Transverse colon (tissue), 4 donors: ENCODE data around the gene OR2T10. TPM values are rescaled to one million over a fixed set of nuclear protein-coding genes. Genes with fewer than 3 reads are reported as not detected.
"Not testable (repeated sequence)": the region's sequence is repeated elsewhere in the genome, so short reads cannot be mapped to it uniquely, and the experiment has no call there.

ENCODE experiments used
- DNase-seq: peaks from one replicate; pipeline ENCODE4 v3.0.0-alpha.2; 2019
- H3K27ac ChIP-seq, 4 donors: fragments of 200-600 bp; sonication (generic); 2 replicates each; pipeline ENCODE4 v1.5.1; 2016 to 2018; ENCODE audit warnings: inconsistent platforms in 4 of 4
- H3K27me3 ChIP-seq: fragments of 200-600 bp; sonication (generic); 2 replicates; pipeline ENCODE4 v1.5.1; 2017; ENCODE audit warnings: inconsistent platforms
- H3K36me3 ChIP-seq, 4 donors: fragments of 200-600 bp; sonication (generic); 2 replicates each; pipeline ENCODE4 v1.5.1; 2017 to 2019; ENCODE audit warnings: inconsistent platforms in 4 of 4
- H3K4me1 ChIP-seq, 4 donors: fragments of 200-600 bp; sonication (generic); 2 replicates each; pipeline ENCODE4 v1.5.1; 2017 to 2020; ENCODE audit warnings: inconsistent platforms in 4 of 4
- H3K4me3 ChIP-seq, 4 donors: fragments of 200-600 bp; sonication (generic); 1 replicate in 1 of 4; 2 replicates in 3 of 4; pipeline versions ENCODE4 v1.5.1 to v1.6.1; 2017 to 2019; ENCODE audit warnings: inconsistent platforms in 4 of 4
- H3K9me3 ChIP-seq, 2 donors: fragments of 200-600 bp; sonication (generic); 2 replicates each; pipeline ENCODE4 v1.5.1; 2017 to 2019; ENCODE audit warnings: inconsistent platforms in 2 of 2
- CTCF ChIP-seq, 5 experiments: fragments of 200-600 bp in 3 of 5; fragments of 450-650 bp in 2 of 5; sonication (generic) in 3 of 5; IDR thresholded peaks; 1 replicate in 2 of 5; 2 replicates in 3 of 5; pipeline ENCODE4 v1.5.1; 2016 to 2017; ENCODE audit warnings: antibody characterized with exemption in 5 of 5, inconsistent platforms in 3 of 5, mild to moderate bottlenecking in 2 of 5, moderate library complexity in 1 of 5
- EP300 ChIP-seq: sonication (generic); formaldehyde crosslinking; IDR thresholded peaks from one replicate; pipeline ENCODE4 v1.6.1; 2017; ENCODE audit warnings: antibody characterized with exemption, low read depth
- POLR2A ChIP-seq: fragments of 450-650 bp; IDR thresholded peaks from one replicate; pipeline ENCODE4 v1.6.1; 2016; ENCODE audit warnings: antibody characterized with exemption, mild to moderate bottlenecking, moderate library complexity
- POLR2AphosphoS5 ChIP-seq, 3 donors: sonication (generic); formaldehyde crosslinking; IDR thresholded peaks; one replicate each; pipeline ENCODE4 v1.6.1; 2016; ENCODE audit warnings: antibody characterized with exemption in 3 of 3
- WGBS, 2 donors: methylation state at CpG; one replicate each; pipeline ENCODE4 v1.1.5; 2018; ENCODE audit warnings: low coverage in 1 of 2; 5-methylcytosine and 5-hydroxymethylcytosine counted together
- in situ Hi-C, 4 donors: fragments of 200-750 bp; cut with MboI; loops; one replicate each; pipeline versions ENCODE4 v1.15.0 to v1.15.1; 2017; ENCODE audit warnings: low sequenced_read_pairs in 3 of 4, low pct_ligation_motif_present in 1 of 4, low pct_unique_long_range_greater_than_20kb in 1 of 4
- intact Hi-C: fragments of 100-400 bp; cut with DNase I; formaldehyde crosslinking; loops from one replicate; pipeline ENCODE4 v1.15.1; 2023; ENCODE audit warnings: low total_unique reads
- total RNA-seq, 4 donors: library from RNA; depleted of rRNA; stranded (reverse); fragments of >200 nt; gene quantifications; one replicate each; pipeline ENCODE4 v1.1.0, GENCODE V29; 2016

OR2T10 gene
- total RNA-seq, 4 donors from 2014 or later: not detected

- 80 to 94% methylated on average over 10 to 17 of the region's 17 CpGs for WGBS, 2 donors
- no peak overlapping the region for H3K27ac ChIP-seq
These were observed 7.4 kb downstream of the OR2T10 start for GRCh38 chr1:248590055-248590454.

DNA sequence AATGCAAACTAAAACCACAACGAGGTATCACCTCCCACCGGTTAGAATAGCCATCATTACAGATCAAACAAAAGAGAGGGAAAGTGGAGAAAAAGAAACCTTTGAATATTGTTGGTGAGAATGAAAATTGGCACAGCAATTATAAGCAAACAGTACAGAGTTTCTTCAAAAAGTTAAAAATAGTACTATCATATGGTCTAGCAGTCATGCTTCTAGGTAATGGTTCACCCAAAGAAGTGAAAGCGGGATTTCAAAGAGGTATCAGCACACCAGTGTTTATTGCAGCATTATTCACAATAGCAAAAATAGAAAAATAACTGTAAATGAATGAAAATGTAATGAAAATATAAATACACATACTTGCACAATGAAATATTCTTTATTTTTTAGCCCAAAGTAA is 8.2 kb downstream of the OR2T10 start:
- H3K9me3 ChIP-seq: no peaks in the 10 kb centered on the region
- WGBS, 2 donors: 80 to 82% methylated on average over 3 of the region's 3 CpGs
- intact Hi-C loops: no loop called here
- DNase-seq: no peak
- no peaks in the 10 kb centered on the region for H3K4me1 ChIP-seq
- H3K4me3 ChIP-seq: no peak overlapping the region
- no peak for TF ChIP-seq POLR2AphosphoS5 (IDR thresholded peaks at IDR 0.05)
- no peak for TF ChIP-seq POLR2A
- no peak for TF ChIP-seq EP300
- no peak for TF ChIP-seq CTCF (IDR thresholded peaks at IDR 0.05)
- no peak overlapping the region for H3K27ac ChIP-seq
- H3K27me3 ChIP-seq: no peaks in the 10 kb centered on the region
- in situ Hi-C loops: no loop called here
- H3K36me3 ChIP-seq: no peaks in the 10 kb centered on the region

More at GRCh38 chr1:248590055-248590454, 7.4 kb downstream of the OR2T10 start:
- no peak for DNase-seq
- intact Hi-C loops (no loop called here), in situ Hi-C loops (no loop called here)
- no peaks in the 10 kb centered on the region for H3K9me3 ChIP-seq
- no peak for TF ChIP-seq CTCF (IDR thresholded peaks at IDR 0.05)
- no peak for TF ChIP-seq POLR2AphosphoS5 (IDR thresholded peaks at IDR 0.05)
- no peak for TF ChIP-seq POLR2A
- TF ChIP-seq EP300: no peak
- H3K27me3 ChIP-seq: no peaks in the 10 kb centered on the region
- no peaks in the 10 kb centered on the region for H3K4me1 ChIP-seq
- H3K36me3 ChIP-seq: no peaks in the 10 kb centered on the region
- H3K4me3 ChIP-seq: no peak overlapping the region

- WGBS, 2 donors: 87 to 93% methylated on average over 3 of the region's 3 CpGs
- no peak overlapping the region for H3K27ac ChIP-seq
- intact Hi-C loops: no loop called here
These were observed 12.2 kb downstream of the OR2T10 start for GRCh38 chr1:248585266-248585665.

DNA sequence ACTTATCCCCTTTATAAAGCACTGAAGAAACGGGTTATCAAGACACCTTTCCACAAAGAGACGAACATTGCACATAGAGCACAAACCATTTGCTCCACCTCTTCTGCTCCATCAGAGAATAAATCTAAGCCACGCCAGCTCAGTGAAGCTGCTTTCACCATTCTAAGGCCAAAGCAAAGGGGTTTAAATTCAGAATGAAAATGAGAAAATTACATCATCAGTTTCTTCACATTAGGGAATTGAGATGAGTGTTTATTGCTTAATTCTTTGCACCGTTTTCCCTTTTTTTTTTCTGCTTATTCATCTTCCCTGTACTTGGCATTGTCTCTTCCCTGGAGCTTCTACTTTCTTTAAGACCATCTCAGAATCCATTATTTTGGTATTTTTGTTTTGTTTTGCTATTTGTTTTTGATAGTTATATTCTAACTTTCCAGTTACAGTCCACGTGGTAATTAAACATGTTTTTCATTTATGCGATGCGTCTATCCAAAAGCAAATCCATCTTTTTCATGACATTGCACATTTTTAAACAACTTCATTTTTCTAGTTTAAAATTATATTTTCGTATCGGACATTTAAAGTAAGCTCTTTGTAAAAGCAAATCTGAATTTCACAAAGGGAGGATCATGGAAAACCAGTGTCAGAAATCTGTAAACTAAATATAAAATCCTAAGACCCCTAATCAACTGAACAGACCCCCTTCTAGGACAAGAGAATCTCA is 21.1 kb downstream of the OR2T10 start:
- intact Hi-C loops (no loop called here), in situ Hi-C loops (no loop called here)
- Histone ChIP-seq H3K4me1 (no peaks in the 10 kb centered on the region), H3K27me3 (no peaks in the 10 kb centered on the region), H3K9me3 (no peaks in the 10 kb centered on the region), H3K36me3 (no peaks in the 10 kb centered on the region), H3K4me3 (no peak overlapping the region), H3K27ac (no peak overlapping the region)
- no peak for DNase-seq
- WGBS, 2 donors: 76 to 77% methylated on average over 9 of the region's 9 CpGs
- TF ChIP-seq CTCF (IDR thresholded peaks at IDR 0.05) (no peak), EP300 (no peak), POLR2AphosphoS5 (IDR thresholded peaks at IDR 0.05) (no peak), POLR2A (no peak)

More at GRCh38 chr1:248585266-248585665, 12.2 kb downstream of the OR2T10 start:
- no peaks in the 10 kb centered on the region for H3K4me1 ChIP-seq
- DNase-seq: no peak
- no peaks in the 10 kb centered on the region for H3K36me3 ChIP-seq
- no peak overlapping the region for H3K4me3 ChIP-seq
- no peaks in the 10 kb centered on the region for H3K9me3 ChIP-seq
- no peak for TF ChIP-seq EP300
- no peak for TF ChIP-seq POLR2A
- TF ChIP-seq POLR2AphosphoS5 (IDR thresholded peaks at IDR 0.05): no peak
- no peak for TF ChIP-seq CTCF (IDR thresholded peaks at IDR 0.05)
- H3K27me3 ChIP-seq: no peaks in the 10 kb centered on the region
- in situ Hi-C loops: no loop called here

GRCh38 chr1:248574657-248575056 is 22.8 kb downstream of the OR2T10 start, which contains the start of gene OR2T34:
TSS of gene OR2T34 (minus strand) at chr1:248574757. CDS start at chr1:248574757, 0 bp downstream.
- in situ Hi-C loops, H3K4me3 ChIP-seq, H3K9me3 ChIP-seq, intact Hi-C loops, H3K4me1 ChIP-seq, H3K36me3 ChIP-seq, DNase-seq, H3K27me3 ChIP-seq, H3K27ac ChIP-seq: not testable (repeated sequence)
- WGBS, 2 donors: 89 to 100% methylated on average over 2 to 3 of the region's 3 CpGs

DNA sequence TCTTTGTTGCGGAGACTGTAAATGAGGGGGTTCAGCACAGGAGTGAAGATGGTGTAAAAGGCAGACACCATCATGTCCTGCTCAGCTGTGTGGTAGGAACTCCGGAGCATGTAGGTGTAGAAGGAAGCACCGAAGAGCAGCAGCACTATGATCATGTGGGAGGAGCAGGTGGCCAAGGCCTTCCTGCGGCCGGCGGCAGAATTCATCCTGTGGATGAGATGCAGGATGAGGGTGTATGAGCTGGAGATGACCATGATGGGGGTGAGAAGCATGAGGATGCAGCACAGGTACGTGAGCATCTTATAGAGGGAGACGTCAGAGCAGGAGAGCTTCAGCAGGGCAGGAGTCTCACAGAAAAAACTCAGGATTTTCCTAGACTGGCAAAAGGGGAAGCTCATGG is 23.6 kb downstream of the OR2T10 start:
- intact Hi-C loops, DNase-seq, H3K36me3 ChIP-seq, H3K27me3 ChIP-seq, H3K4me3 ChIP-seq, in situ Hi-C loops, H3K9me3 ChIP-seq, H3K4me1 ChIP-seq, H3K27ac ChIP-seq: not testable (repeated sequence)
- 76% methylated on average over 5 of the region's 8 CpGs; no CpG with 5 or more reads in 1 of the 2 donors for WGBS, 2 donors

DNA sequence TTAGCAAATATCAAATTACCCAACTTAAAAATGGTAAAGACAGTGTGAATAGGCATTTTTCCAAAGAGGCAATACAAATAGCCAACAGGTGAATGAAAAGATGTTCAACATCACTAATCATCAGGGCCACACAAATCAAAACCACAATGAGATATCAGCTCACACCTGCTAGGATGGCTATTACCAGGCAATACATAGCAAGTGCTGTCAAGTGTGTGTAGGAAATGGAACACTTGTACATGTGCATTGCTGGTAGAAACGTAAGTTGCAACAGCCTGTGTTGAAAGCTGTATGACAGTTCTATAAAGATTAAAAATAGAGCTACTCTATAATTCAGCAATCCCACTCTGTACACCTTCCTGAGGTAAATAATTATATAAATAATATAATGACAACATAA is 25.5 kb downstream of the OR2T10 start:
- intact Hi-C loops: not testable (repeated sequence)

More for the DNA sequence above, 25.5 kb downstream of the OR2T10 start:
- H3K4me3 ChIP-seq, H3K36me3 ChIP-seq, H3K9me3 ChIP-seq, H3K27ac ChIP-seq, DNase-seq, H3K4me1 ChIP-seq, H3K27me3 ChIP-seq, in situ Hi-C loops: not testable (repeated sequence)
- WGBS, 2 donors: no CpG with 5 or more reads among the region's 1 CpG
